ENCODE results near the gene BORCS8.

The BORCS8 gene

GRCh38 chr19:19192078-19192882 lies at the start of gene BORCS8, which contains the start of gene RFXANK:
Gene BORCS8 (minus strand): TSS chr19:19192152. CDS start chr19:19192117, 35 bp downstream.
Gene RFXANK (plus strand): TSS chr19:19192258. CDS start chr19:19193947, 1,689 bp downstream.
- peaks cover 8% of the 10 kb centered on the region for H3K36me3 ChIP-seq (ENCODE audit: control insufficient read depth, insufficient read depth, low read length)
- peak; percentile 97 for DNase-seq (ENCODE audit: extremely low read depth, insufficient read length)
- H3K4me3 ChIP-seq (replicated peaks; ENCODE audit: low read depth, low read length): peak within 1 kb of the TSS; percentile 88
- no peak for TF ChIP-seq CTCF (IDR thresholded peaks at IDR 0.05; ENCODE audit: insufficient read depth, low read length, poor library complexity, severe bottlenecking)
- no peaks in the 10 kb centered on the region for H3K27me3 ChIP-seq (replicated peaks; ENCODE audit: control insufficient read depth, insufficient read depth, low read length)

GRCh38 chr19:19240476-19240875 lies 48.5 kb upstream of the BORCS8 start:
- no peak for TF ChIP-seq CTCF (IDR thresholded peaks at IDR 0.05; ENCODE audit: insufficient read depth, low read length, poor library complexity, severe bottlenecking)
- no peak for DNase-seq (ENCODE audit: extremely low read depth, insufficient read length)

GRCh38 chr19:19239675-19240074 lies 47.7 kb upstream of the BORCS8 start:
- no peak for DNase-seq (ENCODE audit: extremely low read depth, insufficient read length)
- TF ChIP-seq CTCF (IDR thresholded peaks at IDR 0.05; ENCODE audit: insufficient read depth, low read length, poor library complexity, severe bottlenecking): no peak
- no peaks in the 10 kb centered on the region for H3K27me3 ChIP-seq (replicated peaks; ENCODE audit: control insufficient read depth, insufficient read depth, low read length)
- no peaks in the 10 kb centered on the region for H3K36me3 ChIP-seq (ENCODE audit: control insufficient read depth, insufficient read depth, low read length)
- no peak overlapping the region for H3K4me3 ChIP-seq (replicated peaks; ENCODE audit: low read depth, low read length)

More at GRCh38 chr19:19240476-19240875, 48.5 kb upstream of the BORCS8 start:
- H3K27me3 ChIP-seq (replicated peaks; ENCODE audit: control insufficient read depth, insufficient read depth, low read length): no peaks in the 10 kb centered on the region
- no peaks in the 10 kb centered on the region for H3K36me3 ChIP-seq (ENCODE audit: control insufficient read depth, insufficient read depth, low read length)
- no peak overlapping the region for H3K4me3 ChIP-seq (replicated peaks; ENCODE audit: low read depth, low read length)

- Histone ChIP-seq H3K27me3 (replicated peaks; ENCODE audit: control insufficient read depth, insufficient read depth, low read length) (no peaks in the 10 kb centered on the region), H3K36me3 (ENCODE audit: control insufficient read depth, insufficient read depth, low read length) (no peaks in the 10 kb centered on the region), H3K4me3 (replicated peaks; ENCODE audit: low read depth, low read length) (no peak overlapping the region)
- DNase-seq (ENCODE audit: extremely low read depth, insufficient read length): no peak
- TF ChIP-seq CTCF (IDR thresholded peaks at IDR 0.05; ENCODE audit: insufficient read depth, low read length, poor library complexity, severe bottlenecking): no peak
These were observed 46.4 kb upstream of the BORCS8 start for GRCh38 chr19:19238126-19238894.

GRCh38 chr19:19236173-19236572 lies 44.2 kb upstream of the BORCS8 start:
- no peak for TF ChIP-seq CTCF (IDR thresholded peaks at IDR 0.05; ENCODE audit: insufficient read depth, low read length, poor library complexity, severe bottlenecking)
- H3K36me3 ChIP-seq (ENCODE audit: control insufficient read depth, insufficient read depth, low read length): no peaks in the 10 kb centered on the region
- DNase-seq (ENCODE audit: extremely low read depth, insufficient read length): no peak
- no peaks in the 10 kb centered on the region for H3K27me3 ChIP-seq (replicated peaks; ENCODE audit: control insufficient read depth, insufficient read depth, low read length)
- H3K4me3 ChIP-seq (replicated peaks; ENCODE audit: low read depth, low read length): no peak overlapping the region
